ENCODE measurements around the gene NPHP4.

The NPHP4 gene

GRCh38 chr1:6003568-6004411 lies 11.6 kb upstream of the NPHP4 start:
- no peak for DNase-seq (ENCODE audit: low spot score)

DNA sequence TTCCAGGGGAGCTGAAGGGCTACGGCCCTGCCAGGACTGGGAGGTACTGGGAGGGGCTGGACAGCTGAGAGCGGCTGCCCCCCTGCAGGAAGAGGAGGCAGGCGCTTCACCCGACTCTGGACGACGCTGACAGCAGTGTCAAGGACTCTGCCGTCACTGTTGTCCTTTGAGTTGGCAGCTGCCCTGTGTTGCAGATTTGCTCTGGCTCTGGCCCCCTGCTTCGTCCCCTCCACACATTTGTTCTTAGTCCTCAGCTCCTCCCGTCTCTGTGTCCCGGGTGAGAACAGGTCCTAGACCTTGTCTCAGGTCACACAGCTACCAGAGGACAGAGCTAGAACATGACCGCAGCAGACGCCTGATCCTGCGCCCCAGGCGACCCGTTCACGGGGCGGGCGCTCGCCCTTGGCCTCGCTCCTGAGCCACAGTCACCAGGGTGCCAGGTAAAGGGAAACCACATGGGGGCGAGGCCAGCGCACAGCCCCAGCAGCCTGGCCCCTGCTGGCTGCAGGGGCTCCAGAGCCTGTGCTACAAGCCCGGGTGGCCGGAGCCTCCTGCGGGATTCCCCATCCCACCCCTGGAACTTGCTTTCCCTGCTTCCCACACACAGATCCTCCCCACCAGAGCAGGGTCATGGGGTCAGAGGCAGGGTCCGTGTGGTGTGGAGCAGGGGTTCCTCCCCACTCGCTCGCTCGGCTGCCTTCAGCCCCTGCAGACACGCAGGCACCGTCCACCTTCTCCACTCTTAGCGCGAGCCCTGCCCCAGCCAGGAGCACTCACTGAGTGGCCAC lies 10.7 kb upstream of the NPHP4 start:
- no peak for DNase-seq (ENCODE audit: low spot score)

DNA sequence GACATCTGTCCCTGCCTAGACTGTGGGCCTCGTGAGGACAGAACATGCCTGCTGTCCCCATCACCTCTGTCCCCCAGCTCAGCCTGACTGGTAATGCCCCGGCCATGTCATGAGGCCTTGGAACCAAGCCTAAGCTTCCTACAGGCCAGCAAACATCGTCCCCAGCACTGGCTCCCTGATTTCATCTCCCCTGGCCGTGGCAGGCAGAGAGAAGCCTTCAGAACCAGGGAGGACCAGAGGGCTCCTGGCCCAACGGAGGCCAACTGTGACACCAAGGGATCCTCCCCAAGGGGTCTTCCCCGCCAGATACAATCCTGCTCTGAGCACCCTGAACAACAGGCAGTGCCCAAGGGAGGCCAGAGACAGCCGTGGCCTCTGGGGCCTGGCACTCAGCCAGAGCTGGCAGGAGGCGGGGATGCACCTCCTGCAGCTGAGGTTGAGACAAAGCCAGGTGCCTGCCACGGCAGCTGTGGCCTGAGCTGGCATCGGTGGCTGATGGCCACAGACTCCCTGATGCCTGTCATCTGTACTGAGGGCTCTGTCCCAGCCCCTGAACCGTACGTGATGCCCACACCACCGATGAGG lies 9.9 kb upstream of the NPHP4 start:
- no peak for DNase-seq (ENCODE audit: low spot score)

GRCh38 chr1:6000444-6001288 lies 8.4 kb upstream of the NPHP4 start:
- DNase-seq (ENCODE audit: low spot score): no peak

DNA sequence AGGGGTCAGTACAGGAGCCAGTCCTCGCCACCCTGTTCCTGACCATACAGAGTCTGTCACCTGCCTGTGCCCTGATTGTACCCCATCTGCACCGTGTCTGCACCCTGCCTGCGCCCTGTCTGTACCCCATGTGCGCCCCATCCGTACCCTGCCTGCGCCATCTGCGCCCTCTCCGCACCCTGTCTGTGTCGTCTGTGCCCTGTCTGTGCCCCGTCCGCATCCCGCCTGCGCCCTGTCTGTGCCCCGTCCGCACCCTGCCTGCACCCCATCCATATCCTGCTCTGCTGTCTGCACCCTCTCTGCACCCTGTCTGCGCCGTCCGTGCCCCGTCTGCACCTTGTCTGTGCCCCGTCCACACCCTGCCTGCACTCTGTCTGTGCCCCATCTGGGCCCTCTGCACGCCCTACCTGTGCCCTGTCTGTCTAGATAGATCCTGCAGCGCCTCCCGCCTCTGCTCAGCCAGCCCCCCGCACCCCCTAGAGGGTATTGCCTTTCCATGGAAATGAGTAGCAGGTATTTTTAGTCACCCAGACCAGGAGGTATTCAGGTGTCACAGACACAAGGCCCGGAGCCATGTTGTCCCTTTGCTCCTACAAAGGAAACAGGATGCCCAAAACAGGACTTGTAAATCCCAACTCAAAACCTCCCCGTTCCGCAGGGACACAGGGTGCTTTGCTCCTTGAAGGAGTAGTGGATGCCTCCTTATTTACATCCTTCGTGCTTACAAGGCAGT lies 7.7 kb upstream of the NPHP4 start:
- no peak for DNase-seq (ENCODE audit: low spot score)

DNA sequence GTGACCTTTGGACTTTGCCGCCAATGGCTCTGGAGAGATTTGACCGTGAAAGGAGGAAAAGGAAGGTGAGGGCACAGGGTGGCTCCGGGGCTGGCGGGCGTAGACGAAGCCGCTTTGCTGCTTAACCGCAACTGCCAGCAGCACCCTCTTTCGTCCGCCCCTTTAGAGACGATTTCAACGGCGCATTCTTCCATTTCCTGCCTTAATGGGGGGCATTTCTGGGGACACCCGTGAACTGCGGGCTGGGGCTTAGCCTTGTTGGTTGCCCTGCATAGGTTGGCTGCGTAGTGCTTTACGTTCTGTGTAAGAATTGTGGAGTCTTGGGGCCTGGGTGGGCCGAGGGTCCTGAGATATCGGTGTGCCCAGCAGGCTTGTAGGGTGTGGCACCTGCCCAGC lies 6.7 kb upstream of the NPHP4 start:
- DNase-seq (ENCODE audit: low spot score): no peak

DNA sequence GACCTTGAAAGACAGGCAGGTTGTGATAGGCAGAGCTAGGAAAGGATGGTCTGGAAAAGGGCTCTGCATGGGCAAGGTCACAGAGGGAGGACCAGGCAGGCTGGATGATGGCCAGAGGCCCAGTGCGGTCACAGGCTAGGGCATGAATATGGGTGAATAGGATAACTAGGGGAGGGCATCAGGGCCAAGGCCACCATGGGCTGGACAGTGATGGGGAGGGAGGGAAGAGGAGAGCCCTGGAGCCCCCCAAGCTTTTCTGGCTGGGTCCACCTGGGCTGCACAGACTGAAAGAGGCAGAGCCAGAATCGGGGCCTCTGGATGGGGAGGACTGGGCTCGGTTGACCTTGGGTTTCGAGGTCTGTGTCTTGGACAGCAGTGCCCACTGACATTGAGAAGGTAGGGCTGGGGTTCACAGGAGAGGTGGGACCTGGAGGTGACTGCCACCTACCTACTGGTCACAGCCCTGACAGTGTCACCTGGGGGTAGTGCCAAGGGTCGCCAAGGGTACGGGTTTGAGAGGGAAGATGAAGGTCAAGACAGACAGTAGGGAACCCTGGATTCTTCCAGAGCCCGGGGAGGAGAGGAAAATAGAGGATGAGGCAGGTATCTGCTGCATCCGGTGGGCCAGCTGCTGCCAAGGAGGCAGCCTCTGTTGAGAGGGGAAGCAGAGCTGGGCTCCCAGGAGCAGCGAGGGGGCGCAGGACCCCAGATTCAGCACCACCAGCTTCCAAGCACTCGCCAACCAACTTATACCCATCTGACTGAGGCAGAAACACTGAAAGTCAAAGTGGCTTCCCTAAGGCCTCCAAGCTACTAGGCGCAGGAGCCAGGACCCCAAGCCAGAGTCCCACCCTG lies 6.1 kb upstream of the NPHP4 start:
- DNase-seq (ENCODE audit: low spot score): no peak

DNA sequence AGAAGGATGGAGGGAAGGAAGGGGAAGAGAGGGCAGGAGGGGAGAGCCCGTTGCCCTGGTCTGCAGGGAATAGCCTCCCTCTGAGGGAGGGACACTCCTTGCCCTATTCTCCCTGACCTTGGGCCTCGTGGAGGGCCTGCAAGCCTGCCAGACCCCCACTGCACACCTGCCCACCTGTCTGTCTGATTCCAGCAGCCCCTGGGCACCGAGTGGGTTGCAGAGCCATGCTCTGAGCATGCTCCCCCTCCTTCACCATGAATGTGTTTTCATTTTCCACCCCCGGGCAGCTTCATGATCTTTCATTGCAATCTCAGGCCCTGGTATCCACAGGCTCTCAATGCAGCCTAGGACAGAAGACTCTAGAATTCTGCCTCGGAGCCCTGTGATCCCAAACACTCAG lies 5.1 kb upstream of the NPHP4 start:
- no peak for DNase-seq (ENCODE audit: low spot score)

DNA sequence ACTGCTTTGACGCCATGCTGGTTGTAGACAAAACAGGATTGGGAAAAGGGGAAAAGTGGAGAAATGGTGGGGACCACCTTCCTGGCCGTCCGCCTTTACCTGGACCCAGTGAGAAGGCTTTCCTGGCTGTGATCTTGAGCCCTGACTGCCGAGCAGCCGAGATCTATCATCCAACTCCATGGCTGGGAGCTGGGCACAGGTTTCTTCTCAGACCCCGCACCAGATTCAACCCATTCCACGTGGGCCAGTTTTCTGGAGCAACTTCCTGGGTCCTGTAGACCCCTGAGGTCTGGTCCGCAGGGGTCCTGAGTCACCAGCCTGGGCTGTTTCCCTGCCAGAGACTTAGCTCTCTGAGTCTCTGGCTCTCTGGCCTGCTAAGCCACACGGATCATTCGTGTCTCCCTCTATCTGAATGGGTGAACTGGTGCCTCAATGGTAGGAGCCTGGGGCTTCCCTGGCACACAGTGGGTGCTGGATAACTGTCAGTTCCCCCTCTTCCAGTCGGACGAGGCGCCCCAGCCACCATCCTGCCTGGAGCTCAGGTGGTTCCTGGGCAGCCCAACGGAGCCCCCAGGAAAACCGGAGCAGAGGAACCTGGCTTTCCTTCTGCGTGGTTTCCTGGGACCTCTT lies 4.5 kb upstream of the NPHP4 start:
- no peak for DNase-seq (ENCODE audit: low spot score)

DNA sequence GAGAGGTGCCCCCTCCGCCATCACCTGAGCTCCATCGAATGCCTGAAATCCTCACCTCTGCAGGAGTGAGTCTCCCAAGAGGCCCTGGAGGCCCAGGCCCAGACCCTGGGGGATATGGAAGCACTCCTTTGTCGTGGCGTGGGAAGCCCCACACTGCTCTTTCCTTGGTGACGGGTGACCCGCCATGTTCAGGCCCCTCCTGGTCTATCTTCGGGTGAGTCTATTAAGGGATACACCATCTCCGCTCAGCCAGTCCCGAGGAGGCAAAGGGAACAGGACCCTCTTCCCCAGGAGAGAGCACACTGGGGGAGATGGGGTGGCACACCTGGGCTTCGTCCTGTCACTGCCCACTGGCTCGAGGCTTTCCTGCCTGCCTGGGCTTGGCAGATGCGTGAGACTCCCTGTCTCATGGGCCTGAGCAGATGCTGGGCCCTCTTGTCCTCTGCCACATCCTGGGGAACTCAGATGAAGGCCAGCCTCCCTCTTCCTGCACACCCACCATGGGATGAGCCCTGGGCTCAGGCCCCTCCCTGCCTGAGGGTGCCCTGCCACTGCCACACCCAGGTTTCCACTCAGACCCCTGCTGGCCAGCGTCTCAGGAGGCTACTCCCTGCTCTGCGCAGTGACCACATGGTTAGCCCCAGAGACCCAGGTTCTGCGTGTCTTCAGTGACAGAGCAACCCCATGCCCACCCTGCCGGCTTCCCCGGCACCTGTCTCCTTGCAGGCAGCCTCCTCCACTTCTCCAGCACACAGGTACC lies 3.8 kb upstream of the NPHP4 start:
- DNase-seq (ENCODE audit: low spot score): no peak

DNA sequence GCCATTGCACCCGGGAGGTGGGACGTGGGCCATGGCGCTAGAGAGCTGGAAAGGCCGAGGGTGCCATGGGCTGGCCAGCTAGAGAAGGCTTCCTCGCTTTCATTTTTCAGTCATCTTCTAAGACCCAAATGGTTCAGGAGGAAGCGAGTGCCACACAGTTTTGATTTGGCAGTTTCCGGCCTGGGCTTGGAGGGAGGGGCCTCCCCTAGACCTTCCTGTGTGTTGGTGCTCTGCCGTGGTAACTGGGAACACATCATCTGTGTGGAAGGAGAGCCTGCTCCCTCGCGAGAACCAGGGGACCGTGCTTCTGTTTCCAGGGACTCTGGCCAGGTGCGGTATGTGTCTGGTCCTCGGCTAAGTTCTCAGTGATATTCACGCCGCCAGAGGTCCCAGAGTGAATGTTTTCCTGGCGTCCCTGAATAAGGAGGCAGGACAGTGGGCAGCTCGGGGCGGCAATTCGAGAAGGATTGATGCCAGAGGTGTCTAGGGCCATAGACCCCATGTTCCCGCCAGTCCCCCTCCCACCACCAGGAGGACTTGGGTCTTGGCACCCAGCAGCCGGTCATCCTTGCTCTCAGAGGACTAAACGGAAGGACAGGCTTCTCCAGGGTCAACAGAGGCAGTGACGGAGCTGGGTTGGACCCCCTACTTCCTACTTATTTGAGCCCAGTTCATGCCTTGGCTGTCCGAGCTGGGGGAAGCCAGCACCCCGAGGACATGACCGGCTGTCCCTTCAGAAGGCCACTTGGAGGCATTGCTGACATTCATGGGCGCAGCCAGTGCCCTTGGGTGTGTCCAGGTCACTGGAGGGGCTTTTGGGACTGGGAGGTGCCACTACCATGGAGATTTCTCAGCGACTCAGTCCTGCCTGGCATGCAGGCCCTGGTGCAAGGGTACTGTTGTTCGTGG lies 2.7 kb upstream of the NPHP4 start:
- no peak for DNase-seq (ENCODE audit: low spot score)

GRCh38 chr1:5993556-5994491 lies 1.6 kb upstream of the NPHP4 start:
- DNase-seq (ENCODE audit: low spot score): no peak

DNA sequence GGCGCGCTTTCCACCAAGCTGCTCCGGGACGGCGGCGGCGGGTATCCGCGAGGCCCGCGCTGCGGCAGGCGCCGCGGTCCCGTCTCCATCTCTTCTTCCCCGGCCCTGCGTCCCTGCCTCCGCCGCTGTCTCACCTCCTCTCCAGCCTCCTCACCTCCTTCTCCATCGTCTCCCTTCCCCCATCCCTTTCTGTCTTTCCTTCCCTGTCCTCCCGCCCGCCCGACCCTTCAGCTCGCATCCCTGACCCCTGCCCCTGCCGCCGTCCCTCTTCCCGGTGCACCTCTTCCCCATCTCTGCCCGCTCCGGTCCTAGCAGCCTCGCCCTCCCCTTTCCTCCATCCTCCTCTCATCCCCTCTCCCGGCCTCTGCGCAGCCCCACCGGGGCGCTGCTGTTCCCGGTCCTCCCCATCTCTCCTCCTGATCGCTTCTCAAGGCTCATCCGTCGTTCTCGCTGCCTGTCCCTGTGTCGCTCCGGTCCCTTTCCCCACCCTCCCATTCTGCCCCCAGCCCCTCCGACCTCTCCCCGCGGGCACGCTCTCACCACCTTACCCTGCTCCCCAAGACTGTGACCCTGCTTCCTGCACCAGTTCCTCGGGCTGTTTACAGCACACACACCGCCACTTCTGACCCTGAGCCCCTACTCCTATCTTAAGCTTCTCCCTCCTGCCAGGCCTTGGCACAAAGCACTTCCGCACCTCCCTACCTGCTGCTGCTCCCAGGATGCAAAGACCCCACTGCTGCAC lies 760 bp upstream of the NPHP4 start:
- DNase-seq (ENCODE audit: low spot score): peak; percentile 58

GRCh38 chr1:5991381-5992025 lies 722 bp downstream of the NPHP4 start:
- peak; percentile 81 for DNase-seq (ENCODE audit: low spot score)

DNA sequence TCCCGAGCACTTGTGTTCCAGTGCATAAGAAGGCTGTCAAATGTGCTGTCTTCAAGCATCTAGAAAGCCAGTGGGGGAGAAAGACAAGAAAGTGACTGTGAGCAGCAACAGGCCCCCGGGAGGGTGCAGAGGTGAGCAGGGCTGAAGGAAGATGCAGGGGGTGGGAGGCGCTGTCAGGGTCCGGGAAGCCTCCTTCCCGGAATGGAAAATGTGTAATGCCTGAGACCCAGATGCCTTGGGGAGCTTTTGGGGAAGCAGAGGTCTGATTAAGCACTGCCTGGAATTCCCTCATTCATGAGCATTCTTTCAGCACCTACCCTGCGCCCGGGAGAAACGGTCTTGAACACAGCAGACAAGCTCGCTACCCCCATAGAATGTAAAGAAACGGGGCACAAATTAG lies 1.3 kb downstream of the NPHP4 start:
- DNase-seq (ENCODE audit: low spot score): no peak
